ENCODE measurements around the gene METRN. TPM values are rescaled to one million over a fixed set of nuclear protein-coding genes. Genes with fewer than 3 reads are reported as not detected.

The METRN gene
- total RNA-seq, 1 donor from 2014 or later: 30.4 TPM

DNA sequence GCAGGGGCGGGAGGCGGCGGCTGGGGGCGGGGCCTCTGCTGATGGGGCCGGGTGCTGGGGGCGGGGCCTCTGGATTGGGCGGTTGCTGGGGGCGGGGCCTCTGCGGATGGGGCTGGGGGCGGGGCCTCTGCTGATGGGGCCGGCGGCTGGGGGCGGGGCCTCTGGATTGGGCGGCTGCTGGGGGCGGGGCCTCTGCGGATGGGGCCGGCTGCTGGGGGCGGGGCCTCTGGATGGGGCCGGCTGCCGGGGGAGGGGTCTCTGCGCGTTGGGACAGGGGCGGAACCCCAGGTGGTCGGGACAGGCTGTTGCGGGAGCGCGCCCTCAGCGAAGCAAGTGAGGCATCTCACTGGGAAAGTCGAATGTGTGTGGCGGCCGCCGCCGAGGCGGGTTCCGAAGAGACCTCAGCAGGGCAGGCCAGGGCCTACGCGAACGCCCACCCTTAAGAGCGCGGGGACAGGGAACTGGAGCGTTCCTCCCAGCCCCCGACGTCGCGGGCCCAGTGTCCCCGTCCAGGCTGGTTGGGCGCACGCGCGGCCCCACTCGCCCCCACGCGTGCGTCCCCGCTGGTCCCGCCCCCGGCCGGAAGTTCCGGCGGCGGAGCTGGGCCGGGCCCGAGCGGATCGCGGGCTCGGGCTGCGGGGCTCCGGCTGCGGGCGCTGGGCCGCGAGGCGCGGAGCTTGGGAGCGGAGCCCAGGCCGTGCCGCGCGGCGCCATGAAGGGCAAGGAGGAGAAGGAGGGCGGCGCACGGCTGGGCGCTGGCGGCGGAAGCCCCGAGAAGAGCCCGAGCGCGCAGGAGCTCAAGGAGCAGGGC is 34.9 kb upstream of the METRN start, which contains the start of gene STUB1:
STUB1 (plus strand) TSS at position 597 of the 811 bp plus-strand sequence; CDS start at position 713, 116 bp downstream.
- Histone ChIP-seq H3K4me1 (peaks cover 30% of the 10 kb centered on the region), H3K27me3 (no peaks in the 10 kb centered on the region), H3K36me3 (peaks cover 17% of the 10 kb centered on the region), H3K9me3 (no peaks in the 10 kb centered on the region), H3K27ac (peak within 1 kb of the TSS; percentile 89), H3K4me3 (peak within 1 kb of the TSS; percentile 70)
- peak; percentile 84 for ATAC-seq
- intact Hi-C loops (cut with DNase I): no loop called here
- TF ChIP-seq, protein P1, sequence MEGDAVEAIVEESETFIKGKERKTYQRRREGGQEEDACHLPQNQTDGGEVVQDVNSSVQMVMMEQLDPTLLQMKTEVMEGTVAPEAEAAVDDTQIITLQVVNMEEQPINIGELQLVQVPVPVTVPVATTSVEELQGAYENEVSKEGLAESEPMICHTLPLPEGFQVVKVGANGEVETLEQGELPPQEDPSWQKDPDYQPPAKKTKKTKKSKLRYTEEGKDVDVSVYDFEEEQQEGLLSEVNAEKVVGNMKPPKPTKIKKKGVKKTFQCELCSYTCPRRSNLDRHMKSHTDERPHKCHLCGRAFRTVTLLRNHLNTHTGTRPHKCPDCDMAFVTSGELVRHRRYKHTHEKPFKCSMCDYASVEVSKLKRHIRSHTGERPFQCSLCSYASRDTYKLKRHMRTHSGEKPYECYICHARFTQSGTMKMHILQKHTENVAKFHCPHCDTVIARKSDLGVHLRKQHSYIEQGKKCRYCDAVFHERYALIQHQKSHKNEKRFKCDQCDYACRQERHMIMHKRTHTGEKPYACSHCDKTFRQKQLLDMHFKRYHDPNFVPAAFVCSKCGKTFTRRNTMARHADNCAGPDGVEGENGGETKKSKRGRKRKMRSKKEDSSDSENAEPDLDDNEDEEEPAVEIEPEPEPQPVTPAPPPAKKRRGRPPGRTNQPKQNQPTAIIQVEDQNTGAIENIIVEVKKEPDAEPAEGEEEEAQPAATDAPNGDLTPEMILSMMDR (IDR thresholded peaks at IDR 0.05): no peak
- peak; percentile 94 for DNase-seq

DNA sequence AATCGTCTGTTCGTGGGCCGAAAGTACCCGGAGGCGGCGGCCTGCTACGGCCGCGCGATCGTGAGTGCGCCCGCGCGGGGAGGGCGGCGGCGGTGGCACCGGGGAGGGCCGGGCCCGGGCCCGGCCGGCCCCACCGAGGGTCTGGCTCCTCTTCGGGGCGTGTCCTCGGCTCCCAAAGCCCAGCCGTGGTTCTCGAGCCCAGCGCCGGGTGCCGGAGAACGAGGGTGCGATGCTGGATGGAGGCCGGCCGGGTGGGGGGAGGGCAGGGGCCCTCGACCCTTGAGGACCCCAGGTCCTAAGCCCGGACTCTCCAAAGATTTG is 34.3 kb upstream of the METRN start:
- no peaks in the 10 kb centered on the region for H3K27me3 ChIP-seq
- ATAC-seq: no peak
- peaks cover 32% of the 10 kb centered on the region for H3K4me1 ChIP-seq
- H3K36me3 ChIP-seq: peaks cover 17% of the 10 kb centered on the region
- no peaks in the 10 kb centered on the region for H3K9me3 ChIP-seq
- intact Hi-C loops (cut with DNase I): no loop called here
- H3K27ac ChIP-seq: peak overlapping the region; percentile 89
- DNase-seq: no peak
- peak overlapping the region; percentile 70 for H3K4me3 ChIP-seq
- TF ChIP-seq, protein P1 (IDR thresholded peaks at IDR 0.05): no peak

DNA sequence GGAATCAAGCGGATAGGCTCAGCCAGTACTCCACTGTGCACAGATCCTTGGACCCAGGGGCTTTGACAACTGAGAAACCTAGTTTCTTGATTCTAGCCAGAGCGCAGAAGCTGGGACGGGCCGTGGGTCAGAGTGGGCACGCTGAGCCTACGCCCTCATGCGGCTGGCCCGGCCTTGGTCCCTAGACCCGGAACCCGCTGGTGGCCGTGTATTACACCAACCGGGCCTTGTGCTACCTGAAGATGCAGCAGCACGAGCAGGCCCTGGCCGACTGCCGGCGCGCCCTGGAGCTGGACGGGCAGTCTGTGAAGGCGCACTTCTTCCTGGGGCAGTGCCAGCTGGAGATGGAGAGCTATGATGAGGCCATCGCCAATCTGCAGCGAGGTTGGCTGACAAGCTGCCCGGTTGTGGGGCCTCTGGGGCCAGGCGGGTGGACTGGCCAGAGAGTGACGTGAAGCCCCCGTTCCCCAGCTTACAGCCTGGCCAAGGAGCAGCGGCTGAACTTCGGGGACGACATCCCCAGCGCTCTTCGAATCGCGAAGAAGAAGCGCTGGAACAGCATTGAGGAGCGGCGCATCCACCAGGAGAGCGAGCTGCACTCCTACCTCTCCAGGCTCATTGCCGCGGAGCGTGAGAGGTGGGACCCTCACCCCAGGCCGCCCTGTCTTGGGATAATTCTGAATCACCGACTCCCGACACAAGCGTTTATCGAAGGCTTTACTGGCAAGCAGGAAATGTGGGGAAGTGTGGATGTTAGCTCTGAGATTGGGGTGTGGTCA is 33.8 kb upstream of the METRN start:
- Histone ChIP-seq H3K4me3 (peak overlapping the region; percentile 70), H3K4me1 (peaks cover 37% of the 10 kb centered on the region), H3K27ac (peak overlapping the region; percentile 89), H3K27me3 (no peaks in the 10 kb centered on the region), H3K36me3 (peaks cover 17% of the 10 kb centered on the region), H3K9me3 (no peaks in the 10 kb centered on the region)
- ATAC-seq: no peak
- DNase-seq: no peak
- TF ChIP-seq, protein P1 (IDR thresholded peaks at IDR 0.05): peak; percentile 11
- intact Hi-C loops (cut with DNase I): no loop called here

DNA sequence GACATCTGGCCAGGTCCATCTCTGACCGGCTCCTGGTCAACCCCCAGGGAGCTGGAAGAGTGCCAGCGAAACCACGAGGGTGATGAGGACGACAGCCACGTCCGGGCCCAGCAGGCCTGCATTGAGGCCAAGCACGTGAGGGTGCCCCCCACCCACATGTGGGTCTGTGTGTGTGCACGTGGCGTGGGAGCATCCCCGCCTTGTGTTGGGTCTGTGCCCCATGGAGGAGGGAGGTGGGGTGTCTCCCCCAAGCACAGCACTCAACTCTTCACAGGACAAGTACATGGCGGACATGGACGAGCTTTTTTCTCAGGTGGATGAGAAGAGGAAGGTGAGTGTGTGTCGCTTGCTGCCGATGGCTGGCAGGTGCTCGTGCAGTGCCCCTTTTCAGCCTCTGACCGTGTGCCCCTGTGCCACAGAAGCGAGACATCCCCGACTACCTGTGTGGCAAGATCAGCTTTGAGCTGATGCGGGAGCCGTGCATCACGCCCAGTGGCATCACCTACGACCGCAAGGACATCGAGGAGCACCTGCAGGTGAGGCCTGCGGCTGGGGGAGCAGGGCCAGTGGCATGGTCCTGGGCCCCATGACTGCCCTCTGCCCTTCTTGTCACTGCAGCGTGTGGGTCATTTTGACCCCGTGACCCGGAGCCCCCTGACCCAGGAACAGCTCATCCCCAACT is 33.0 kb upstream of the METRN start:
- peak overlapping the region; percentile 70 for H3K4me3 ChIP-seq
- H3K9me3 ChIP-seq: no peaks in the 10 kb centered on the region
- H3K27me3 ChIP-seq: no peaks in the 10 kb centered on the region
- H3K36me3 ChIP-seq: peaks cover 17% of the 10 kb centered on the region
- no peak overlapping the region for H3K27ac ChIP-seq
- TF ChIP-seq, protein P1 (IDR thresholded peaks at IDR 0.05): no peak
- peaks cover 37% of the 10 kb centered on the region for H3K4me1 ChIP-seq
- ATAC-seq (no peak), DNase-seq (no peak)
- intact Hi-C loops (cut with DNase I): no loop called here

DNA sequence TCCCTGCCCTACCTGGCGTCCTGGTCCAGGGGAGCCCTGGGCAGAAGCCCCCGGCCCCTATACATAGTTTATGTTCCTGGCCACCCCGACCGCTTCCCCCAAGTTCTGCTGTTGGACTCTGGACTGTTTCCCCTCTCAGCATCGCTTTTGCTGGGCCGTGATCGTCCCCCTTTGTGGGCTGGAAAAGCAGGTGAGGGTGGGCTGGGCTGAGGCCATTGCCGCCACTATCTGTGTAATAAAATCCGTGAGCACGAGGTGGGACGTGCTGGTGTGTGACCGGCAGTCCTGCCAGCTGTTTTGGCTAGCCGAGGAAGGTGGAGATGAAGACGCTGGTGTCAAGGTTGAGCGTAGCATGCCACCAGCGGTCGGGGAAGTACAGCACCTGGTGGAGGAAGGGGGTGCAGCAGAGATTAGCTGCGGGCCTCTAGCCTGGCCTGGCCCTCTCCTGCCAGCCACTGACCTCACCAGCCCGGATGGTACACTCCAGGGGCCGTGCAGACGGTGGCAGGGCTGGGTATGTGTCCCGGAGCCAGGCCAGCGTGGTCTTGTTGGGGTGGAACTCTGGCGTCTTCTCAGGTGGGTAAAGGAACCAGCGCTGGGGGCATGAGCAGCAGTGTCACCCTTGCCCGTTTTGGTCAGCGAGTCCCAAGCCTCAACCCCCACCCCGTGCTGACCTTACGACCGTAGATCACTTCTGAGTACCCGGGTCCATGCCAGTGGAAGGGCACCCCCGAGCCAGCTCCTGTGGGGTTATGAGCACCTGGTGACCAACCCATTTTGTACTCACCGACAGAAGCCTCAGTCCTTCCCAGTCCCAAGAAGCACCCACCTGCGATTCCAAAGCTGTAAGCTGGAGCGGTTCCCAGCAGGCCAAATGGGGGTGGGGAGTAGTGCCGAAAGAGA is 32.2 kb upstream of the METRN start:
- TF ChIP-seq, protein P1 (IDR thresholded peaks at IDR 0.05): no peak
- intact Hi-C loops (cut with DNase I): no loop called here
- peak overlapping the region; percentile 75 for H3K4me3 ChIP-seq
- H3K9me3 ChIP-seq: no peaks in the 10 kb centered on the region
- H3K27me3 ChIP-seq: no peaks in the 10 kb centered on the region
- no peak for DNase-seq
- peaks cover 17% of the 10 kb centered on the region for H3K36me3 ChIP-seq
- no peak overlapping the region for H3K27ac ChIP-seq
- peaks cover 37% of the 10 kb centered on the region for H3K4me1 ChIP-seq
- no peak for ATAC-seq

Data from upper lobe of right lung (tissue), 1 donor.